Fibroblast of pulmonary artery (primary cell): Measurements from ENCODE around the gene FHIP1A.
"Not testable (repeated sequence)": the region's sequence is repeated elsewhere in the genome, so short reads cannot be mapped to it uniquely, and the experiment has no call there.

Source experiments
- DNase-seq: peaks from one replicate; pipeline ENCODE4 v3.0.0-alpha.2; 2010; ENCODE audit warnings: low read depth
- H3K4me3 ChIP-seq: replicated peaks from 2 replicates; pipeline ENCODE4 v1.5.1; 2011; ENCODE audit warnings: low read depth, mild to moderate bottlenecking, control low read depth, low read length, moderate library complexity
- TF ChIP-seq, protein P1 (sequence below): IDR thresholded peaks from 2 replicates; pipeline ENCODE4 v1.5.1; 2011; ENCODE audit warnings: mild to moderate bottlenecking, control low read depth, low read length, inconsistent platforms; ENCODE audit errors: missing control alignments

Gene FHIP1A

DNA sequence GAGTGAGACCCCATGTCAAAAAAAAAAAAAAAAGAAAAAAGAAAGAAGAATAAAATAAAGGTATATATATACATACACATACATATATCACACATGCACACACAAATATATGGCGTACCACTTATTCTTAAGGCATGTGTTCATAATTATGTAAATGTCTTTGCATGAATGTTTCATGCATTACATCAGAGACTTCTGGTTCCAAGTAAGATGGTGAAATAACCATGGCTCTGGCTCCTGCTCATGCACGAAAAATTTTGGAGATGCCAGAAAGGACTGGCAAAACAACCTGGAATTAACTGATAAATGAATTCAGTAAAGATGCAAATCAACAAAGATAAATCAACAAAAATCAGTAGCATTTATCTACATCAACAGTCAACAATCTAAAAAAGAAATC, 19.7 kb upstream of the FHIP1A start:
- no peak for DNase-seq
- H3K4me3 ChIP-seq: no peak overlapping the region
- TF ChIP-seq, protein P1, sequence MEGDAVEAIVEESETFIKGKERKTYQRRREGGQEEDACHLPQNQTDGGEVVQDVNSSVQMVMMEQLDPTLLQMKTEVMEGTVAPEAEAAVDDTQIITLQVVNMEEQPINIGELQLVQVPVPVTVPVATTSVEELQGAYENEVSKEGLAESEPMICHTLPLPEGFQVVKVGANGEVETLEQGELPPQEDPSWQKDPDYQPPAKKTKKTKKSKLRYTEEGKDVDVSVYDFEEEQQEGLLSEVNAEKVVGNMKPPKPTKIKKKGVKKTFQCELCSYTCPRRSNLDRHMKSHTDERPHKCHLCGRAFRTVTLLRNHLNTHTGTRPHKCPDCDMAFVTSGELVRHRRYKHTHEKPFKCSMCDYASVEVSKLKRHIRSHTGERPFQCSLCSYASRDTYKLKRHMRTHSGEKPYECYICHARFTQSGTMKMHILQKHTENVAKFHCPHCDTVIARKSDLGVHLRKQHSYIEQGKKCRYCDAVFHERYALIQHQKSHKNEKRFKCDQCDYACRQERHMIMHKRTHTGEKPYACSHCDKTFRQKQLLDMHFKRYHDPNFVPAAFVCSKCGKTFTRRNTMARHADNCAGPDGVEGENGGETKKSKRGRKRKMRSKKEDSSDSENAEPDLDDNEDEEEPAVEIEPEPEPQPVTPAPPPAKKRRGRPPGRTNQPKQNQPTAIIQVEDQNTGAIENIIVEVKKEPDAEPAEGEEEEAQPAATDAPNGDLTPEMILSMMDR: no peak

DNA sequence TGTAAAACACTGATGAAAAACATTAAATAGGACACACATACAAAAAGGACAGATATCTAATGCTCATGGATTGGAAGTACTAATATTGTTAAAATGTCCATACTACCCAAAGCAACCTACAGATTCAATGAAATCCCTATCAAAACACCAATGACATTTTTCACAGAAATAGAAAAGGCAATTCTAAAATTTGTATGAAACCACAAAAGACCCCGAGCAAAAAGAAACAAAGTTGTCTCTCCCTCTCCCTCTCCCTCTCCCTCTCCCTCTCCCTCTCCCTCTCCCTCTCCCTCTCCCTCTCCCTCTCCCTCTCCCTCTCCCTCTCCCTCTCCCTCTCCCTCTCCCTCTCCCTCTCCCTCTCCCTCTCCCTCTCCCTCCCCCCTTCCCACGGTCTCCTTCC, 19.2 kb upstream of the FHIP1A start:
- H3K4me3 ChIP-seq, DNase-seq: not testable (repeated sequence)

DNA sequence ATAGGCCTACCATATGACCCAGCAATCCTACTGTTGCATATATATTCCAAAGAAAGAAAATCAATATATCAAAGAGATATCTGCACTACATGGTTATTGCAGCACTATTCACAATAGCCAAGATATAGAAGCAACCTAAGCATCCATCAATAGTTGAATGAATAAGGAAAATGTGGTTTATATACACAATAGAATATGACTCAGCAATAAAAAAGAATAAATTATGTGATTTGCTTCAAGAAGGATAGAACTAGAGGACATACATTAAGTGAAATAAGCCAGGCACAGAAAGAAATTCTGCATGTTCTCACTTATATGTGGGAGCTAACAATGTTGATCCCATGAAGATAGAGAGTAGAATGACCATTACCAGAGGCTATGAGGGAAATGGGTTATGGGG, 13.1 kb upstream of the FHIP1A start:
- H3K4me3 ChIP-seq: no peak overlapping the region
- DNase-seq: no peak
- TF ChIP-seq, protein P1: no peak

DNA sequence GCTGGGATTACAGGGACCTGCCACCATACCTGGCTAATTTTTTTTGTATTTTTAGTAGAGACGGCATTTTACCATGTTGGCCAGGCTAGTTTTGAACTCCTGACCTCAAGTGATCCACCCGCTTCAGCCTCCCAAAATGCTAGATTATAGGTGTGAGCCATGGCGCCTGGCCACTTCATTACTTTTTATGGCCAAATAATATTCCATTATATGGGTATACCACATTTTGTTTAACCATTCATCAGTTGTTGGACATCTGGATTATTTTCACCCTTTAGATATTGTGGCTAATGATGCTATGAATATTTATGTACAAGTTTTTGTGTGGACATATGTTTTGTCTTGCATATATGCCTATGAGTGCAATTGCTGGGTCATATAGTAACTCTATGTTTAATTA, 8.6 kb upstream of the FHIP1A start:
- DNase-seq: no peak
- H3K4me3 ChIP-seq: no peak overlapping the region
- TF ChIP-seq, protein P1: no peak

DNA sequence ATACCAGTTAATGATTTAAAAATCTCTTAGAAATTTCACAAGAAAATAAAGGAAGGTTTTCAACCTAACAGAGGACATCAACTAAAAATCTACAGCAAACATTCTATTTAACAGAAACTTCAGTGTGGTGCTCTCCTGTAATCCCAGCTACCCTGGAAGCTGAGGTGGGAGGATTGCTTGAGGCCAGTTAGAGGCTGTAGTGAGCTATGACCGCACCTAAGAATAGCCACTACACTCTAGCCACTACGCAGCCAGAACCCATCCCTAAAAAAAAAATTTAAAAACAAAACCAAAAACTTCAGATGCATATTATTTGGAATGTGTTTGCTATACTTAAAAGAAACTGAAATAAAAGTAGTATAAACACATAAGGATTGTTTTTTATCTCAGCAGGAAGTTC, 7.2 kb upstream of the FHIP1A start:
- no peak overlapping the region for H3K4me3 ChIP-seq
- TF ChIP-seq, protein P1: no peak
- no peak for DNase-seq

DNA sequence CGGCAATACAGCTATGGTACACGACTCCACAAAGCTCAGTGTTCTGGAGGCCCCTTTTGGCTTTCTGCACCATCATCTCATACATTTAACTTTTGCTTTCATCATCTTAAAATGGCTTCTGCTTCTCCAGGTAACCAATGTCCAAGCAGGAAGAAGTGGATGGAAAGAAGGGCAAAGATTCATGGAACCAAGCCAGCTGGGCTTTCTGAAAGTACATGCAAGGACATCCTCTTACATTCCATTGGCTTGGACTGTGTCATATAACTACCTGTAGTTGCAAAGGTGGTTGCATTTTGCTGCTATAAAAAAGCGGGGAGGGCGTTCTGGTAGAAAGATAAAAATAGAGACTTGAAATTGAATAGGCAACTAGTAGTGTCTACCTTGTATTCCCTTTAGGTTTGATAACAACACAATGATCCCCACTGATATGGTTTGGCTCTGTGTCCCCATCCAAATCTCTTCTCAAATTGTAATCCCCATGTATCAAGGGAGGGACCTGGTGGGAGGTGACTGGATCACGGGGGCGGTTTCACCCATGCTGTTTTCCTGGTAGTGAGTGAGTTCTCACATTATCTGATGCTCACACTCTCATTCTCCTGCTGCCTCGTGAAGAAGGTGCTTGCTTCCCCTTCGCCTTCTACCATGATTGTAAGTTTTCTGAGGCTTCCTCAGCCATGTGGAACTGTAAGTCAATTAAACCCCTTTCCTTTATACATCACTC, 6.7 kb upstream of the FHIP1A start:
- no peak overlapping the region for H3K4me3 ChIP-seq
- DNase-seq: no peak
- TF ChIP-seq, protein P1: no peak

DNA sequence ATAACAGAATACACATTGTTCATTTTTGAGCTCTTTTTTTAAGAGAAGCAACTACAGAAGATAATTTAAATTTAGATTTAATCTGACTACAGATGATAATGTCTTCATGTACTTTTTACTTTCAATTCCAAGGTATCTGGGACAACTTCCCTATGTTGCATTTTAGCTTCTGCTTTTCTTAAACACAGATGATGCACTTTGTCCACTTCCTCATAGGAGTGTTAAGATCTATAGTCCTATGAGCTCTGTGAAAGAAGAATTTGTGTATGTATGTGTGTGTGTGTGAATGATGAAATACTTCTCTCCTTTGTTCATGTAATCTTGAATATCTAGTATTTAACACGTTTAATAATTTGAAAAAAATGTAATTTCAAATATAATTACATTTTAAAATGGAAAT, 5.3 kb upstream of the FHIP1A start:
- TF ChIP-seq, protein P1: no peak
- H3K4me3 ChIP-seq: no peak overlapping the region
- no peak for DNase-seq

DNA sequence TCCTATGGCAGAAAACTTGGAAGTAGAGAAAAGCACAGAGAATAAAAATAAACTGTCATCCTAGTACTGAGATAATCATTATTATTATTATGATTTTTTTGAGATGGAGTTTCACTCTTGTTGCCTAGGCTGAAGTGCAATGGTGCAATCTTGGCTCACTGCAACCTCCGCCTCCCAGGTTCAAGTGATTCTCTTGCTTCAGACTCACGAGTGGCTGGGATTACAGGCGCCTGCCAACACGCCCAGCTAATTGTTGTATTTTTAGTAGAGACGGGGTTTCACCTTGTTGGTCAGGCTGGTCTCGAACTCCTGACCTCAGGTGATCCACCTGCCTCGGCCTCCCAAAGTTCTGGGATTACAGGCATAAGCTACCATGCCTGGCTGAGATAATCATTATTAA, 4.2 kb upstream of the FHIP1A start:
- DNase-seq, H3K4me3 ChIP-seq: not testable (repeated sequence)
